HG03039 (cell line): ENCODE data around the gene OR2D3.
A peak's percentile ranks its signal among the peaks of the same experiment; 100 is the strongest.
"Not testable (repeated sequence)": the region's sequence is repeated elsewhere in the genome, so short reads cannot be mapped to it uniquely, and the experiment has no call there.

Experiments
- ATAC-seq: cut with Tn5 transposase; IDR thresholded peaks from one replicate; pipeline ENCODE4 v1.9.1; 2021; ENCODE audit warnings: mild to moderate bottlenecking, moderate library complexity; ENCODE audit not compliant: unreplicated experiment

OR2D3 gene

GRCh38 chr11:6920702-6921101 lies at the start of gene OR2D3:
OR2D3 (plus strand) TSS chr11:6921002; CDS start chr11:6921002, 0 bp downstream.
- no peak for ATAC-seq

- ATAC-seq, result no peak
Measured at GRCh38 chr11:6871278-6871677, 49.5 kb upstream of the OR2D3 start.

- no peak for ATAC-seq
Measured at GRCh38 chr11:6875761-6876160, 45.0 kb upstream of the OR2D3 start.

GRCh38 chr11:6876325-6876724 lies 44.5 kb upstream of the OR2D3 start, which contains the start of gene OR10A4:
OR10A4 (plus strand) TSS chr11:6876625; CDS start chr11:6876648, 23 bp downstream.
- ATAC-seq, result no peak

GRCh38 chr11:6876914-6877313 lies 43.9 kb upstream of the OR2D3 start:
- no peak for ATAC-seq

GRCh38 chr11:6882751-6883150 lies 38.1 kb upstream of the OR2D3 start:
- ATAC-seq, result no peak

GRCh38 chr11:6887711-6888110 lies 33.1 kb upstream of the OR2D3 start:
- not testable (repeated sequence) for ATAC-seq

GRCh38 chr11:6888830-6889229 lies 32.0 kb upstream of the OR2D3 start:
- ATAC-seq, result no peak

- ATAC-seq, result no peak
Measured at GRCh38 chr11:6889835-6890234, 31.0 kb upstream of the OR2D3 start.

GRCh38 chr11:6892400-6892799 lies 28.4 kb upstream of the OR2D3 start, which contains the start of gene OR2D2:
OR2D2 (minus strand) TSS chr11:6892500; CDS start chr11:6892500, 0 bp downstream.
- no peak for ATAC-seq

- ATAC-seq, result no peak
Measured at GRCh38 chr11:6894097-6894496, 26.7 kb upstream of the OR2D3 start.

GRCh38 chr11:6895010-6895409 lies 25.8 kb upstream of the OR2D3 start:
- ATAC-seq, result peak; percentile 96

GRCh38 chr11:6898911-6899310 lies 21.9 kb upstream of the OR2D3 start:
- ATAC-seq, result no peak

GRCh38 chr11:6900327-6900999 lies 20.3 kb upstream of the OR2D3 start:
- no peak for ATAC-seq

- ATAC-seq, result not testable (repeated sequence)
Measured at GRCh38 chr11:6904804-6905203, 16.0 kb upstream of the OR2D3 start.

GRCh38 chr11:6911378-6911777 lies 9.4 kb upstream of the OR2D3 start:
- ATAC-seq, result no peak

GRCh38 chr11:6911948-6912347 lies 8.9 kb upstream of the OR2D3 start:
- no peak for ATAC-seq

GRCh38 chr11:6919698-6920097 lies 1.1 kb upstream of the OR2D3 start:
- no peak for ATAC-seq

- ATAC-seq, result no peak
Measured at GRCh38 chr11:6925007-6925577, 4.3 kb downstream of the OR2D3 start.

- ATAC-seq, result peak; percentile 4
Measured at GRCh38 chr11:6925636-6926207, 4.9 kb downstream of the OR2D3 start.

GRCh38 chr11:6926208-6927029 lies 5.6 kb downstream of the OR2D3 start, which contains the start of gene ZNF215:
ZNF215 (plus strand) TSS chr11:6926426; CDS start chr11:6932273, 5,847 bp downstream.
- ATAC-seq, result peak; percentile 77
